ENCODE measurements around the gene CHRNB4.

CHRNB4 gene

GRCh38 chr15:78624651-78625590, 16.1 kb downstream of the CHRNB4 start:
- Histone ChIP-seq H3K27ac (ENCODE audit: low read depth, low read length) (no peak overlapping the region), H3K36me3 (ENCODE audit: control insufficient read depth in 1 of 2, insufficient read depth in 2 of 2, low read length in 2 of 2) (no peaks in the 10 kb centered on the region), H3K4me1 (ENCODE audit: control insufficient read depth in 1 of 2, insufficient read depth in 2 of 2, low read length in 2 of 2) (no peaks in the 10 kb centered on the region), H3K9me3 (ENCODE audit: control insufficient read depth in 1 of 2, low read length in 2 of 2) (no peaks in the 10 kb centered on the region), H3K9ac (ENCODE audit: low read depth in 1 of 2, low read length in 2 of 2) (no peak overlapping the region), H3K4me3 (ENCODE audit: low read depth in 1 of 2, low read length in 2 of 2) (no peak overlapping the region), H3K27me3 (ENCODE audit: control insufficient read depth in 1 of 2, insufficient read depth in 2 of 2, low read length in 2 of 2) (peaks cover 29 to 32% of the 10 kb centered on the region in 2 donors)

GRCh38 chr15:78623786-78624497, 17.1 kb downstream of the CHRNB4 start:
- Histone ChIP-seq H3K4me1 (ENCODE audit: control insufficient read depth in 1 of 2, insufficient read depth in 2 of 2, low read length in 2 of 2) (no peaks in the 10 kb centered on the region), H3K4me3 (ENCODE audit: low read depth in 1 of 2, low read length in 2 of 2) (no peak overlapping the region), H3K27me3 (ENCODE audit: control insufficient read depth in 1 of 2, insufficient read depth in 2 of 2, low read length in 2 of 2) (peaks cover 33 to 41% of the 10 kb centered on the region in 2 donors), H3K9me3 (ENCODE audit: control insufficient read depth in 1 of 2, low read length in 2 of 2) (no peaks in the 10 kb centered on the region), H3K9ac (ENCODE audit: low read depth in 1 of 2, low read length in 2 of 2) (no peak overlapping the region), H3K36me3 (ENCODE audit: control insufficient read depth in 1 of 2, insufficient read depth in 2 of 2, low read length in 2 of 2) (no peaks in the 10 kb centered on the region), H3K27ac (ENCODE audit: low read depth, low read length) (no peak overlapping the region)

- Histone ChIP-seq H3K9me3 (ENCODE audit: control insufficient read depth in 1 of 2, low read length in 2 of 2) (no peaks in the 10 kb centered on the region), H3K4me3 (ENCODE audit: low read depth in 1 of 2, low read length in 2 of 2) (no peak overlapping the region), H3K4me1 (ENCODE audit: control insufficient read depth in 1 of 2, insufficient read depth in 2 of 2, low read length in 2 of 2) (no peaks in the 10 kb centered on the region), H3K27ac (ENCODE audit: low read depth, low read length) (no peak overlapping the region), H3K27me3 (ENCODE audit: control insufficient read depth in 1 of 2, insufficient read depth in 2 of 2, low read length in 2 of 2) (peaks cover 35 to 39% of the 10 kb centered on the region in 2 donors), H3K36me3 (ENCODE audit: control insufficient read depth in 1 of 2, insufficient read depth in 2 of 2, low read length in 2 of 2) (no peaks in the 10 kb centered on the region), H3K9ac (ENCODE audit: low read depth in 1 of 2, low read length in 2 of 2) (no peak overlapping the region)
Measured at GRCh38 chr15:78621810-78622402, 19.1 kb downstream of the CHRNB4 start.

GRCh38 chr15:78620527-78621421, 20.2 kb downstream of the CHRNB4 start, which contains the start of gene CHRNA3:
Gene CHRNA3 (minus strand): TSS chr15:78620996. CDS start chr15:78620794, 202 bp downstream.
- H3K9ac ChIP-seq (ENCODE audit: low read depth in 1 of 2, low read length in 2 of 2), result no peak within 1 kb of the TSS
- no peaks in the 10 kb centered on the region for H3K9me3 ChIP-seq (ENCODE audit: control insufficient read depth in 1 of 2, low read length in 2 of 2)
- no peaks in the 10 kb centered on the region for H3K36me3 ChIP-seq (ENCODE audit: control insufficient read depth in 1 of 2, insufficient read depth in 2 of 2, low read length in 2 of 2)
- H3K4me3 ChIP-seq (ENCODE audit: low read depth in 1 of 2, low read length in 2 of 2), result no peak within 1 kb of the TSS
- H3K27ac ChIP-seq (ENCODE audit: low read depth, low read length), result no peak within 1 kb of the TSS
- no peaks in the 10 kb centered on the region for H3K4me1 ChIP-seq (ENCODE audit: control insufficient read depth in 1 of 2, insufficient read depth in 2 of 2, low read length in 2 of 2)
- peaks cover 34 to 35% of the 10 kb centered on the region in 2 donors for H3K27me3 ChIP-seq (ENCODE audit: control insufficient read depth in 1 of 2, insufficient read depth in 2 of 2, low read length in 2 of 2)

GRCh38 chr15:78620021-78620526, 20.9 kb downstream of the CHRNB4 start:
- H3K27ac ChIP-seq (ENCODE audit: low read depth, low read length), result no peak overlapping the region
- H3K36me3 ChIP-seq (ENCODE audit: control insufficient read depth in 1 of 2, insufficient read depth in 2 of 2, low read length in 2 of 2), result no peaks in the 10 kb centered on the region
- H3K4me3 ChIP-seq (ENCODE audit: low read depth in 1 of 2, low read length in 2 of 2), result no peak overlapping the region
- H3K9ac ChIP-seq (ENCODE audit: low read depth in 1 of 2, low read length in 2 of 2), result no peak overlapping the region
- H3K9me3 ChIP-seq (ENCODE audit: control insufficient read depth in 1 of 2, low read length in 2 of 2), result no peaks in the 10 kb centered on the region
- peaks cover 33 to 34% of the 10 kb centered on the region in 2 donors for H3K27me3 ChIP-seq (ENCODE audit: control insufficient read depth in 1 of 2, insufficient read depth in 2 of 2, low read length in 2 of 2)
- H3K4me1 ChIP-seq (ENCODE audit: control insufficient read depth in 1 of 2, insufficient read depth in 2 of 2, low read length in 2 of 2), result no peaks in the 10 kb centered on the region

GRCh38 chr15:78619022-78619950, 21.7 kb downstream of the CHRNB4 start:
- no peaks in the 10 kb centered on the region for H3K36me3 ChIP-seq (ENCODE audit: control insufficient read depth in 1 of 2, insufficient read depth in 2 of 2, low read length in 2 of 2)
- H3K27me3 ChIP-seq (ENCODE audit: control insufficient read depth in 1 of 2, insufficient read depth in 2 of 2, low read length in 2 of 2), result peaks cover 32 to 34% of the 10 kb centered on the region in 2 donors
- H3K9me3 ChIP-seq (ENCODE audit: control insufficient read depth in 1 of 2, low read length in 2 of 2), result no peaks in the 10 kb centered on the region
- H3K4me3 ChIP-seq (ENCODE audit: low read depth in 1 of 2, low read length in 2 of 2), result no peak overlapping the region
- H3K4me1 ChIP-seq (ENCODE audit: control insufficient read depth in 1 of 2, insufficient read depth in 2 of 2, low read length in 2 of 2), result no peaks in the 10 kb centered on the region
- H3K9ac ChIP-seq (ENCODE audit: low read depth in 1 of 2, low read length in 2 of 2), result no peak overlapping the region
- no peak overlapping the region for H3K27ac ChIP-seq (ENCODE audit: low read depth, low read length)

GRCh38 chr15:78618490-78618934, 22.5 kb downstream of the CHRNB4 start:
- Histone ChIP-seq H3K27ac (ENCODE audit: low read depth, low read length) (no peak overlapping the region), H3K4me3 (ENCODE audit: low read depth in 1 of 2, low read length in 2 of 2) (no peak overlapping the region), H3K27me3 (ENCODE audit: control insufficient read depth in 1 of 2, insufficient read depth in 2 of 2, low read length in 2 of 2) (peaks cover 32 to 34% of the 10 kb centered on the region in 2 donors), H3K4me1 (ENCODE audit: control insufficient read depth in 1 of 2, insufficient read depth in 2 of 2, low read length in 2 of 2) (no peaks in the 10 kb centered on the region), H3K9ac (ENCODE audit: low read depth in 1 of 2, low read length in 2 of 2) (no peak overlapping the region), H3K36me3 (ENCODE audit: control insufficient read depth in 1 of 2, insufficient read depth in 2 of 2, low read length in 2 of 2) (no peaks in the 10 kb centered on the region), H3K9me3 (ENCODE audit: control insufficient read depth in 1 of 2, low read length in 2 of 2) (no peaks in the 10 kb centered on the region)

GRCh38 chr15:78618064-78618463, 22.9 kb downstream of the CHRNB4 start:
- Histone ChIP-seq H3K4me3 (ENCODE audit: low read depth in 1 of 2, low read length in 2 of 2) (no peak overlapping the region), H3K9me3 (ENCODE audit: control insufficient read depth in 1 of 2, low read length in 2 of 2) (no peaks in the 10 kb centered on the region), H3K36me3 (ENCODE audit: control insufficient read depth in 1 of 2, insufficient read depth in 2 of 2, low read length in 2 of 2) (no peaks in the 10 kb centered on the region), H3K9ac (ENCODE audit: low read depth in 1 of 2, low read length in 2 of 2) (no peak overlapping the region), H3K27me3 (ENCODE audit: control insufficient read depth in 1 of 2, insufficient read depth in 2 of 2, low read length in 2 of 2) (peaks cover 32 to 34% of the 10 kb centered on the region in 2 donors), H3K27ac (ENCODE audit: low read depth, low read length) (no peak overlapping the region), H3K4me1 (ENCODE audit: control insufficient read depth in 1 of 2, insufficient read depth in 2 of 2, low read length in 2 of 2) (no peaks in the 10 kb centered on the region)
